ENCODE data around the gene FHIT.

FHIT gene

GRCh38 chr3:60309539-60310268, 941.5 kb downstream of the FHIT start:
- DNase-seq = no peak

GRCh38 chr3:60308808-60309207, 942.4 kb downstream of the FHIT start:
- no peak for DNase-seq

GRCh38 chr3:60307562-60308199, 943.6 kb downstream of the FHIT start:
- no peak for DNase-seq

- no peak for DNase-seq
These were observed 947.1 kb downstream of the FHIT start for GRCh38 chr3:60304112-60304511.

- no peak for DNase-seq
These were observed 948.1 kb downstream of the FHIT start for GRCh38 chr3:60303160-60303559.

- DNase-seq = no peak
These were observed 950.1 kb downstream of the FHIT start for GRCh38 chr3:60301142-60301541.

GRCh38 chr3:60298141-60298540, 953.1 kb downstream of the FHIT start:
- DNase-seq = no peak

- DNase-seq = no peak
These were observed 957.1 kb downstream of the FHIT start for GRCh38 chr3:60294181-60294580.

GRCh38 chr3:60291115-60291514, 960.1 kb downstream of the FHIT start:
- no peak for DNase-seq

- no peak for DNase-seq
These were observed 961.1 kb downstream of the FHIT start for GRCh38 chr3:60290122-60290492.

- DNase-seq = no peak
These were observed 961.7 kb downstream of the FHIT start for GRCh38 chr3:60289341-60290121.

GRCh38 chr3:60282866-60283265, 968.4 kb downstream of the FHIT start:
- no peak for DNase-seq

- DNase-seq = no peak
These were observed 969.3 kb downstream of the FHIT start for GRCh38 chr3:60281970-60282369.

- no peak for DNase-seq
These were observed 973.9 kb downstream of the FHIT start for GRCh38 chr3:60277361-60277800.

GRCh38 chr3:60276615-60277014, 974.6 kb downstream of the FHIT start:
- no peak for DNase-seq

- DNase-seq = no peak
These were observed 976.6 kb downstream of the FHIT start for GRCh38 chr3:60274646-60275045.

- no peak for DNase-seq
These were observed 977.2 kb downstream of the FHIT start for GRCh38 chr3:60274098-60274497.

- DNase-seq = no peak
These were observed 981.4 kb downstream of the FHIT start for GRCh38 chr3:60269829-60270266.

- DNase-seq = no peak
These were observed 981.9 kb downstream of the FHIT start for GRCh38 chr3:60269377-60269776.

GRCh38 chr3:60268123-60268522, 983.1 kb downstream of the FHIT start:
- no peak for DNase-seq

- DNase-seq = no peak
These were observed 984.8 kb downstream of the FHIT start for GRCh38 chr3:60266444-60266843.

- DNase-seq = no peak
These were observed 988.1 kb downstream of the FHIT start for GRCh38 chr3:60263191-60263590.

GRCh38 chr3:60262546-60262945, 988.7 kb downstream of the FHIT start:
- DNase-seq = no peak

GRCh38 chr3:60260546-60260945, 990.7 kb downstream of the FHIT start:
- no peak for DNase-seq
